Activated CD8-positive, alpha-beta T cell treated with anti-CD3 and anti-CD28 coated beads for 36 hours (primary cell): ENCODE results near the gene SUPT6H. TPM values are rescaled to one million over a fixed set of nuclear protein-coding genes. Genes with fewer than 3 reads are reported as not detected.

Experiments used
- ATAC-seq: fragments of 200-7000 bp; cut with Tn5 transposase; one replicate; pipeline ENCODE4 v1.10.0; 2021; ENCODE audit warnings: mild to moderate bottlenecking, moderate library complexity
- CTCF ChIA-PET: fragments of 350-600 bp; sonication (Branson Sonifier 250); formaldehyde crosslinking; loops from one replicate; lab custom pipeline; 2021; ENCODE audit warnings: antibody characterized with exemption; lab: Charles Lee
- POLR2A ChIA-PET: fragments of 350-600 bp; sonication (Branson Sonifier 250); formaldehyde crosslinking; loops from one replicate; lab custom pipeline; 2021; ENCODE audit warnings: antibody characterized with exemption; lab: Charles Lee
- DNase-seq: peaks from one replicate; pipeline ENCODE4 v3.0.0-alpha.2; 2020
- H3K27ac Mint-ChIP-seq: one replicate; pipeline ENCODE4 v1.8.0; 2021; ENCODE audit warnings: mild to moderate bottlenecking, mixed read lengths
- H3K27me3 Mint-ChIP-seq: one replicate; pipeline ENCODE4 v1.8.0; 2021; ENCODE audit warnings: mixed read lengths
- H3K36me3 Mint-ChIP-seq: one replicate; pipeline ENCODE4 v1.8.0; 2021; ENCODE audit warnings: low read depth, mixed read lengths
- H3K4me1 Mint-ChIP-seq: one replicate; pipeline ENCODE4 v1.8.0; 2021; ENCODE audit warnings: low read depth, mixed read lengths
- H3K4me3 Mint-ChIP-seq: one replicate; pipeline ENCODE4 v1.8.0; 2021; ENCODE audit warnings: mild to moderate bottlenecking, moderate library complexity, mixed read lengths
- H3K9me3 Mint-ChIP-seq: one replicate; pipeline ENCODE4 v1.8.0; 2021; ENCODE audit warnings: mixed read lengths
- intact Hi-C: fragments of 100-400 bp; cut with micrococcal nuclease; formaldehyde crosslinking; loops from one replicate; pipeline ENCODE4 v1.10.0; 2022
- total RNA-seq, 2 experiments: library from RNA; stranded (reverse); gene quantifications; one replicate each; pipeline ENCODE4 v1.2.3, GENCODE V29; 2021
- TF ChIP-seq, protein P1 (sequence below): fragments of 200-600 bp; IDR thresholded peaks from one replicate; pipeline ENCODE4 v1.8.0; 2022; ENCODE audit warnings: antibody characterized with exemption, mild to moderate bottlenecking

The SUPT6H gene
- total RNA-seq, 2 experiments from 2014 or later, result 60.3 to 63.3 TPM

GRCh38 chr17:28662527-28662829 is 473 bp downstream of the SUPT6H start:
- DNase-seq (no peak), ATAC-seq (no peak)
- peak overlapping the region; percentile 97 for H3K4me3 Mint-ChIP-seq
- H3K27me3 Mint-ChIP-seq, result no peaks in the 10 kb centered on the region
- intact Hi-C loops, result no loop called here
- H3K27ac Mint-ChIP-seq, result peak overlapping the region; percentile 100
- ChIA-PET POLR2A (interaction anchor here (0.5 to 4.0 kb wide), 15 partner anchors 14 to 148 kb away, joined by 3 to 60 read pairs (median 5); partner anchors contain the start of genes BLTP2, PIGS, PROCA1 and RPL23A), CTCF (interaction anchor here (1.2 to 4.5 kb wide), 7 partner anchors 9 to 101 kb away, joined by 3 to 83 read pairs (median 6); partner anchors contain the start of genes BLTP2 and TLCD1)
- TF ChIP-seq, protein P1, sequence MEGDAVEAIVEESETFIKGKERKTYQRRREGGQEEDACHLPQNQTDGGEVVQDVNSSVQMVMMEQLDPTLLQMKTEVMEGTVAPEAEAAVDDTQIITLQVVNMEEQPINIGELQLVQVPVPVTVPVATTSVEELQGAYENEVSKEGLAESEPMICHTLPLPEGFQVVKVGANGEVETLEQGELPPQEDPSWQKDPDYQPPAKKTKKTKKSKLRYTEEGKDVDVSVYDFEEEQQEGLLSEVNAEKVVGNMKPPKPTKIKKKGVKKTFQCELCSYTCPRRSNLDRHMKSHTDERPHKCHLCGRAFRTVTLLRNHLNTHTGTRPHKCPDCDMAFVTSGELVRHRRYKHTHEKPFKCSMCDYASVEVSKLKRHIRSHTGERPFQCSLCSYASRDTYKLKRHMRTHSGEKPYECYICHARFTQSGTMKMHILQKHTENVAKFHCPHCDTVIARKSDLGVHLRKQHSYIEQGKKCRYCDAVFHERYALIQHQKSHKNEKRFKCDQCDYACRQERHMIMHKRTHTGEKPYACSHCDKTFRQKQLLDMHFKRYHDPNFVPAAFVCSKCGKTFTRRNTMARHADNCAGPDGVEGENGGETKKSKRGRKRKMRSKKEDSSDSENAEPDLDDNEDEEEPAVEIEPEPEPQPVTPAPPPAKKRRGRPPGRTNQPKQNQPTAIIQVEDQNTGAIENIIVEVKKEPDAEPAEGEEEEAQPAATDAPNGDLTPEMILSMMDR, result no peak
- H3K36me3 Mint-ChIP-seq, result peaks cover 45% of the 10 kb centered on the region
- no peaks in the 10 kb centered on the region for H3K9me3 Mint-ChIP-seq
- peaks cover 46% of the 10 kb centered on the region for H3K4me1 Mint-ChIP-seq

GRCh38 chr17:28663723-28664122 is 1.7 kb downstream of the SUPT6H start:
- DNase-seq, result no peak
- POLR2A ChIA-PET, result interaction anchor here (1.8 to 4.0 kb wide), 3 partner anchors 19 to 61 kb away, joined by 8 to 60 read pairs (median 13); partner anchors contain the start of genes BLTP2 and RPL23A
- TF ChIP-seq, protein P1, result no peak
- CTCF ChIA-PET, result interaction anchor here (4.5 kb wide), 1 partner anchor 19 kb away, joined by 83 read pairs; the partner anchor contains the start of gene BLTP2
- intact Hi-C loops, result no loop called here
- Mint-ChIP-seq H3K4me3 (peak overlapping the region; percentile 97), H3K9me3 (no peaks in the 10 kb centered on the region), H3K36me3 (peaks cover 39% of the 10 kb centered on the region), H3K4me1 (peaks cover 50% of the 10 kb centered on the region), H3K27me3 (no peaks in the 10 kb centered on the region), H3K27ac (peak overlapping the region; percentile 100)
- no peak for ATAC-seq

- peaks cover 33% of the 10 kb centered on the region for H3K36me3 Mint-ChIP-seq
- TF ChIP-seq, protein P1, result no peak
- DNase-seq (no peak), ATAC-seq (no peak)
- H3K27ac Mint-ChIP-seq, result peak overlapping the region; percentile 2
- CTCF ChIA-PET, result interaction anchor here (0.7 to 1.2 kb wide), 2 partner anchors 15 to 19 kb away, joined by 3 to 5 read pairs; no protein-coding TSS in a partner anchor
- no peak overlapping the region for H3K4me3 Mint-ChIP-seq
- H3K9me3 Mint-ChIP-seq, result no peaks in the 10 kb centered on the region
- intact Hi-C loops, result no loop called here
- H3K4me1 Mint-ChIP-seq, result peaks cover 37% of the 10 kb centered on the region
- no peaks in the 10 kb centered on the region for H3K27me3 Mint-ChIP-seq
- POLR2A ChIA-PET, result no interaction called here
Observed at GRCh38 chr17:28665994-28666393, 4.0 kb downstream of the SUPT6H start.

GRCh38 chr17:28667870-28668269 is 5.9 kb downstream of the SUPT6H start:
- peaks cover 43% of the 10 kb centered on the region for H3K36me3 Mint-ChIP-seq
- no peaks in the 10 kb centered on the region for H3K9me3 Mint-ChIP-seq
- DNase-seq, result no peak
- peaks cover 35% of the 10 kb centered on the region for H3K4me1 Mint-ChIP-seq
- intact Hi-C loops, result no loop called here
- ATAC-seq, result no peak
- CTCF ChIA-PET, result interaction anchor here (1.3 to 2.0 kb wide), 3 partner anchors 14 to 55 kb away, joined by 3 to 5 read pairs (median 3); no protein-coding TSS in a partner anchor
- POLR2A ChIA-PET, result interaction anchor here (0.6 to 1.1 kb wide), 4 partner anchors 14 to 91 kb away, joined by 3 read pairs; partner anchors contain the start of gene ALDOC
- H3K27me3 Mint-ChIP-seq, result no peaks in the 10 kb centered on the region
- H3K27ac Mint-ChIP-seq, result no peak overlapping the region
- TF ChIP-seq, protein P1, result no peak
- H3K4me3 Mint-ChIP-seq, result no peak overlapping the region

DNA sequence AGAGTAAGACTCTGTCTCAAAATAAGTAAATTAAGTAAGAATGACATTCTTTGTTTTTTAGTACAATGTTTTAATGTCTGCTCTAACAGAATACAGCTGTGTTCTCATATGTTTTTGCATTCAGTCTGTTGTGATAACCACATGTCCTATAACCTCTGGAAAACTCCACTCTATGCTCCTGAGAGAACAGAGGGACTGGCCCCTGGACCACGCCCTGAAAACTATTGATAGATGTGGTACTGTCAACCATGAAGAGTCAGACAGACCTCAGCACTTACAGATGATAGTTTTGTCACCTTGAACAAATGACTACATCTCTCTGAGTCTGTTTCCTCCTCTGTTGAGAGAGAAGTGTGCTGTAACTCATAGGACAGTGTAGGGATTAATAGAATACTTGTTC is 7.9 kb downstream of the SUPT6H start:
- no peak overlapping the region for H3K4me3 Mint-ChIP-seq
- H3K9me3 Mint-ChIP-seq, result no peaks in the 10 kb centered on the region
- intact Hi-C loops, result no loop called here
- TF ChIP-seq, protein P1, result no peak
- ChIA-PET POLR2A (no interaction called here), CTCF (interaction anchor here (1.8 to 2.0 kb wide), 2 partner anchors 23 to 57 kb away, joined by 5 to 17 read pairs; no protein-coding TSS in a partner anchor)
- no peak overlapping the region for H3K27ac Mint-ChIP-seq
- H3K4me1 Mint-ChIP-seq, result peaks cover 17% of the 10 kb centered on the region
- DNase-seq (no peak), ATAC-seq (no peak)
- H3K36me3 Mint-ChIP-seq, result peaks cover 47% of the 10 kb centered on the region
- no peaks in the 10 kb centered on the region for H3K27me3 Mint-ChIP-seq
